Heart left ventricle (tissue), 13 donors: ENCODE data around the gene FKBP2.

Source experiments
- POLR2A ChIP-seq, 2 donors: fragments of 450-650 bp; IDR thresholded peaks; one replicate each; pipeline ENCODE4 v1.6.1; 2017; ENCODE audit warnings: antibody characterized with exemption in 2 of 2, mild to moderate bottlenecking in 2 of 2, moderate library complexity in 2 of 2
- TF ChIP-seq, protein P1 (sequence below), 12 donors: fragments of 200-600 bp; sonication (generic) in 4 of 12; IDR thresholded peaks; one replicate each; pipeline versions ENCODE4 v1.5.0 to v1.8.0; 2018 to 2022; ENCODE audit warnings: antibody characterized with exemption in 12 of 12, mild to moderate bottlenecking in 5 of 12
- donor health status: ischemic (EF 13 %, LVEDD 7.1; RV severe dilation, severe dysfunction).
- donor health status: DM: no; HTN: yes; CAD: no.
- donor health status: DM: no; HTN: no; CAD: no.
- donor health status: ischemic (EF 25% LVEDD 6.9; RV normal size, moderate dysfunction).
- donor health status: ischemic (EF 25% LVEDD 5.7; RV mildly dilated, moderate dysfunction).
- donor health status: ischemic (EF 35%, LVEDD 5.7; RV mildly dilated, moderate dysfunction).
- donor health status: nonischemic (EF 11% LVEDD 7.7; RV severe dilation, severe dysfunction).
- donor health status: DM: yes; HTN: yes; CAD: no.
- donor health status: PGD.
- donor health status: ischemic (EF 29% LVEDD 5.4; RV normal size, mild dysfunction).
- donor health status: nonischemic (EF 23%, LVEDD 6.1; RV moderate dilation, normal function).

DNA sequence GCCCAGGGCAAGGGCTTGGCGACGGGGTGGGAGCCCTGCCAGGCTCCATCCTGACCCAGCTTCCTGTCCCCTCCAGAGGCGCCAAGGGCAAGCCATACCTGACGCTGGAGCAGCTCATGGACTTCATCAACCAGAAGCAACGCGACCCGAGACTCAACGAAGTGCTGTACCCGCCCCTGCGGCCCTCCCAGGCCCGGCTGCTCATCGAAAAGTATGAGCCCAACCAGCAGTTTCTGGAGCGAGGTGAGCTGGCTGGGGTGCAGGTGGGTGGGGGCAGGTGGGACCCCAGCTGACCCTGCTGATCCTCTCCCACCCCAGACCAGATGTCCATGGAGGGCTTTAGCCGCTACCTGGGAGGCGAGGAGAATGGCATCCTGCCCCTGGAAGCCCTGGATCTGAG is 15.4 kb downstream of the FKBP2 start:
- TF ChIP-seq, protein P1, sequence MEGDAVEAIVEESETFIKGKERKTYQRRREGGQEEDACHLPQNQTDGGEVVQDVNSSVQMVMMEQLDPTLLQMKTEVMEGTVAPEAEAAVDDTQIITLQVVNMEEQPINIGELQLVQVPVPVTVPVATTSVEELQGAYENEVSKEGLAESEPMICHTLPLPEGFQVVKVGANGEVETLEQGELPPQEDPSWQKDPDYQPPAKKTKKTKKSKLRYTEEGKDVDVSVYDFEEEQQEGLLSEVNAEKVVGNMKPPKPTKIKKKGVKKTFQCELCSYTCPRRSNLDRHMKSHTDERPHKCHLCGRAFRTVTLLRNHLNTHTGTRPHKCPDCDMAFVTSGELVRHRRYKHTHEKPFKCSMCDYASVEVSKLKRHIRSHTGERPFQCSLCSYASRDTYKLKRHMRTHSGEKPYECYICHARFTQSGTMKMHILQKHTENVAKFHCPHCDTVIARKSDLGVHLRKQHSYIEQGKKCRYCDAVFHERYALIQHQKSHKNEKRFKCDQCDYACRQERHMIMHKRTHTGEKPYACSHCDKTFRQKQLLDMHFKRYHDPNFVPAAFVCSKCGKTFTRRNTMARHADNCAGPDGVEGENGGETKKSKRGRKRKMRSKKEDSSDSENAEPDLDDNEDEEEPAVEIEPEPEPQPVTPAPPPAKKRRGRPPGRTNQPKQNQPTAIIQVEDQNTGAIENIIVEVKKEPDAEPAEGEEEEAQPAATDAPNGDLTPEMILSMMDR (IDR thresholded peaks at IDR 0.05): no peak
- TF ChIP-seq POLR2A (IDR thresholded peaks at IDR 0.05): no peak
